ENCODE measurements around the gene LTBP1.

DNA sequence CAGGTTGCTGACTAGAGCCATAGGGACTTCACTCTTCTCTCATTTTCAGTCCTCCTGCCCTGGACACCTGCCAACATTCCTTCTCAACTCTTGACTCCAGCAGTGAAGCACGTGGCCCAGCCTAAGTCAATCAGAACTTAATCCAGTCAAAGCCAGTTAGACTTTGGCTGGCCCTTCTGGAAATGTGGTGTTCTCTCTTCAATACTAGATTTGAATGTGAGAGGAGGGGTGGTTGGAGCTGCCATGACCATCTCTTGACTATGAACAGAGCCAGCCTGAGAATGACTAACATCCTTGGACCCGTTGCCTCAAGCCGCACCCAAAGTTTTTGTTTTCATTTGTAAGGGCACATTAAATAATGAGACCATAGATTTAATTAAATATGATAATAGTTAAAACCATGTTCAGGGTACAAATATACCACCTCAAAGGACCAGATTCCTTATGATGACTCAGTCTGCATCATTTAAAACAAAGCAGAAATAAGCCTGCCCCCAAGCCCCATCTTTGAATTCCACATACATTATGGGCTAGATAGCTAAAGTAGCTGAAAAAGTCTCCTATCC is 480.0 kb downstream of the LTBP1 start:
- TF ChIP-seq, protein P1, sequence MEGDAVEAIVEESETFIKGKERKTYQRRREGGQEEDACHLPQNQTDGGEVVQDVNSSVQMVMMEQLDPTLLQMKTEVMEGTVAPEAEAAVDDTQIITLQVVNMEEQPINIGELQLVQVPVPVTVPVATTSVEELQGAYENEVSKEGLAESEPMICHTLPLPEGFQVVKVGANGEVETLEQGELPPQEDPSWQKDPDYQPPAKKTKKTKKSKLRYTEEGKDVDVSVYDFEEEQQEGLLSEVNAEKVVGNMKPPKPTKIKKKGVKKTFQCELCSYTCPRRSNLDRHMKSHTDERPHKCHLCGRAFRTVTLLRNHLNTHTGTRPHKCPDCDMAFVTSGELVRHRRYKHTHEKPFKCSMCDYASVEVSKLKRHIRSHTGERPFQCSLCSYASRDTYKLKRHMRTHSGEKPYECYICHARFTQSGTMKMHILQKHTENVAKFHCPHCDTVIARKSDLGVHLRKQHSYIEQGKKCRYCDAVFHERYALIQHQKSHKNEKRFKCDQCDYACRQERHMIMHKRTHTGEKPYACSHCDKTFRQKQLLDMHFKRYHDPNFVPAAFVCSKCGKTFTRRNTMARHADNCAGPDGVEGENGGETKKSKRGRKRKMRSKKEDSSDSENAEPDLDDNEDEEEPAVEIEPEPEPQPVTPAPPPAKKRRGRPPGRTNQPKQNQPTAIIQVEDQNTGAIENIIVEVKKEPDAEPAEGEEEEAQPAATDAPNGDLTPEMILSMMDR (IDR thresholded peaks at IDR 0.05): no peak
- no peak for TF ChIP-seq EZH2 (IDR thresholded peaks at IDR 0.05; ENCODE audit: borderline replicate concordance, insufficient read depth, low read depth, low read length, poor library complexity, severe bottlenecking)
